ENCODE data around the gene AVPR1B.

Gene AVPR1B

GRCh38 chr1:206117151-206117948 is at the start of gene AVPR1B:
Gene AVPR1B (minus strand): TSS chr1:206117388. CDS start chr1:206116890, 498 bp downstream.
- DNase-seq = peak; percentile 82

- no peak for DNase-seq
These were observed 28.6 kb upstream of the AVPR1B start for GRCh38 chr1:206145771-206146290.

GRCh38 chr1:206144605-206145004 is 27.4 kb upstream of the AVPR1B start:
- peak; percentile 56 for DNase-seq

GRCh38 chr1:206143537-206144172 is 26.5 kb upstream of the AVPR1B start:
- peak; percentile 35 for DNase-seq

- DNase-seq = no peak
These were observed 25.6 kb upstream of the AVPR1B start for GRCh38 chr1:206142770-206143169.

- DNase-seq = peak; percentile 17
These were observed 24.8 kb upstream of the AVPR1B start for GRCh38 chr1:206142011-206142410.

GRCh38 chr1:206136241-206136640 is 19.1 kb upstream of the AVPR1B start:
- DNase-seq = no peak

GRCh38 chr1:206135248-206135647 is 18.1 kb upstream of the AVPR1B start:
- no peak for DNase-seq

- no peak for DNase-seq
These were observed 16.7 kb upstream of the AVPR1B start for GRCh38 chr1:206133751-206134415.

- DNase-seq = no peak
These were observed 13.8 kb upstream of the AVPR1B start for GRCh38 chr1:206131037-206131436.

- no peak for DNase-seq
These were observed 11.0 kb upstream of the AVPR1B start for GRCh38 chr1:206128196-206128595.

- DNase-seq = no peak
These were observed 10.1 kb upstream of the AVPR1B start for GRCh38 chr1:206127336-206127735.

GRCh38 chr1:206125346-206125745 is 8.2 kb upstream of the AVPR1B start:
- DNase-seq = no peak

GRCh38 chr1:206122686-206123085 is 5.5 kb upstream of the AVPR1B start:
- no peak for DNase-seq

GRCh38 chr1:206121269-206121668 is 4.1 kb upstream of the AVPR1B start:
- no peak for DNase-seq

GRCh38 chr1:206120406-206120805 is 3.2 kb upstream of the AVPR1B start:
- no peak for DNase-seq

GRCh38 chr1:206116873-206117150 is 376 bp downstream of the AVPR1B start:
- DNase-seq = peak; percentile 38

GRCh38 chr1:206116191-206116872 is 856 bp downstream of the AVPR1B start:
- DNase-seq = peak; percentile 44

GRCh38 chr1:206115791-206116190 is 1.4 kb downstream of the AVPR1B start:
- DNase-seq = no peak

GRCh38 chr1:206114692-206115640 is 2.2 kb downstream of the AVPR1B start:
- no peak for DNase-seq

- no peak for DNase-seq
These were observed 4.4 kb downstream of the AVPR1B start for GRCh38 chr1:206112600-206113301.
